Body of pancreas (tissue), 4 donors: ENCODE data around the gene HDAC1. TPM values are rescaled to one million over a fixed set of nuclear protein-coding genes. Genes with fewer than 3 reads are reported as not detected.

Source experiments
- ATAC-seq: fragments of 150-250 bp; one replicate; pipeline ENCODE4 v1.9.1; 2016
- DNase-seq, 4 donors: peaks; one replicate each; pipeline ENCODE4 v3.0.0-alpha.2; 2019
- H3K27ac ChIP-seq, 4 donors: fragments of 200-600 bp; sonication (generic); 1 replicate in 3 of 4; 2 replicates in 1 of 4; pipeline versions ENCODE4 v1.5.1 to v1.6.1; 2016 to 2019; ENCODE audit warnings: mild to moderate bottlenecking in 1 of 4, mixed read lengths in 1 of 4, moderate library complexity in 1 of 4
- H3K27me3 ChIP-seq, 2 donors: fragments of 200-600 bp; sonication (generic); one replicate each; pipeline ENCODE4 v1.6.0; 2016; ENCODE audit warnings: mild to moderate bottlenecking in 1 of 2
- H3K36me3 ChIP-seq, 2 donors: fragments of 200-600 bp; sonication (generic); replicated peaks in 1 of 2; 2 replicates each; pipeline ENCODE4 v1.5.1; 2016; ENCODE audit warnings: low read depth in 2 of 2; ENCODE audit not compliant: insufficient read depth in 1 of 2
- H3K4me1 ChIP-seq: fragments of 200-600 bp; sonication (generic); one replicate; pipeline ENCODE4 v1.6.0; 2016
- H3K4me3 ChIP-seq, 2 donors: fragments of 200-600 bp; sonication (generic); 1 replicate in 1 of 2; 2 replicates in 1 of 2; pipeline ENCODE4 v1.5.1; 2016 to 2019
- H3K9me3 ChIP-seq, 3 donors: fragments of 200-600 bp; sonication (generic); 1 replicate in 2 of 3; 2 replicates in 1 of 3; pipeline ENCODE4 v1.5.1; 2016
- CTCF ChIP-seq, 7 experiments: fragments of 450-650 bp in 4 of 7; fragments of 200-600 bp in 3 of 7; sonication (generic) in 3 of 7; IDR thresholded peaks; one replicate each; pipeline ENCODE4 v1.5.1; 2016 to 2019; ENCODE audit warnings: antibody characterized with exemption in 7 of 7
- POLR2A ChIP-seq, 3 donors: fragments of 450-650 bp; IDR thresholded peaks; one replicate each; pipeline ENCODE4 v1.6.1; 2016; ENCODE audit warnings: antibody characterized with exemption in 3 of 3, mild to moderate bottlenecking in 2 of 3
- WGBS, 2 donors: methylation state at CpG; one replicate each; pipeline ENCODE4 v1.1.5; 2017; 5-methylcytosine and 5-hydroxymethylcytosine counted together
- intact Hi-C: fragments of 100-400 bp; cut with DNase I; formaldehyde crosslinking; loops from one replicate; pipeline ENCODE4 v1.15.1; 2023
- small RNA-seq: library from RNA; depleted of rRNA; stranded (forward); fragments of <200 nt; gene quantifications from one replicate; pipeline ENCODE3, GENCODE V24; 2016
- total RNA-seq, 2 donors: library from RNA; depleted of rRNA; stranded (reverse); fragments of >200 nt; gene quantifications; one replicate each; pipeline ENCODE4 v1.1.0, GENCODE V29; 2016

Gene HDAC1
- total RNA-seq, 2 donors from 2014 or later = 32.7 to 50.4 TPM

- 90 to 95% methylated on average over 12 of the region's 12 CpGs for WGBS, 2 donors
- no peaks in the 10 kb centered on the region for H3K27me3 ChIP-seq
- H3K9me3 ChIP-seq = no peaks in the 10 kb centered on the region
- DNase-seq = no peak
- no peak for TF ChIP-seq POLR2A (IDR thresholded peaks at IDR 0.05)
- no peak overlapping the region for H3K27ac ChIP-seq
- H3K36me3 ChIP-seq = peaks cover 11 to 58% of the 10 kb centered on the region in 2 donors
- no peak for ATAC-seq
- no peak overlapping the region for H3K4me3 ChIP-seq
- intact Hi-C loops = no loop called here
- H3K4me1 ChIP-seq = no peaks in the 10 kb centered on the region
Observed at GRCh38 chr1:32377541-32378220, 85.8 kb downstream of the HDAC1 start.

- Histone ChIP-seq H3K9me3 (no peaks in the 10 kb centered on the region), H3K4me3 (no peak overlapping the region), H3K4me1 (no peaks in the 10 kb centered on the region), H3K27me3 (no peaks in the 10 kb centered on the region), H3K27ac (no peak overlapping the region), H3K36me3 (peaks cover 7 to 62% of the 10 kb centered on the region in 2 donors)
- intact Hi-C loops = no loop called here
- ATAC-seq (no peak), DNase-seq (no peak)
- TF ChIP-seq POLR2A (IDR thresholded peaks at IDR 0.05) (no peak), CTCF (IDR thresholded peaks at IDR 0.05) (no peak)
- WGBS, 2 donors = 93 to 94% methylated on average over 9 of the region's 9 CpGs
Observed at GRCh38 chr1:32380057-32380456, 88.2 kb downstream of the HDAC1 start.

Small RNA genes within 50 kb of the gene (small RNA-seq; reads per million reads assigned to genes)
- gene RF00017 = not detected
- not detected for gene RF00019

Other genes with a start within 250 kb of the HDAC1 start
- gene TMEM39B, start 219.1 kb upstream of the HDAC1 start, total RNA-seq = 10 to 100 TPM in 1 of 2 donors, 1 to 10 TPM in 1; 4.4 to 10.2 TPM
- 10 to 100 TPM; 15.8 to 20.5 TPM for gene KPNA6, start 184.0 kb upstream of the HDAC1 start, total RNA-seq
- gene TXLNA, start 112.4 kb upstream of the HDAC1 start, total RNA-seq = 10 to 100 TPM; 20.0 to 23.4 TPM
- 1 to 10 TPM; 2.9 to 3.6 TPM for gene CCDC28B, start 91.5 kb upstream of the HDAC1 start, total RNA-seq
- 1 to 10 TPM; 1.8 to 5.3 TPM for gene IQCC, start 86.4 kb upstream of the HDAC1 start, total RNA-seq
- not detected for gene DCDC2B, start 83.0 kb upstream of the HDAC1 start, total RNA-seq
- gene TMEM234, start 69.7 kb upstream of the HDAC1 start, total RNA-seq = 10 to 100 TPM; 16.3 to 20.8 TPM
- 10 to 100 TPM; 69.5 to 81.7 TPM for gene EIF3I, start 69.7 kb upstream of the HDAC1 start, total RNA-seq
- gene FAM167B, start 44.9 kb upstream of the HDAC1 start, total RNA-seq = 1 to 10 TPM in 1 of 2 donors, not detected in 1; 4.9 TPM
- gene LCK, start 40.8 kb upstream of the HDAC1 start, total RNA-seq = 1 to 10 TPM in 1 of 2 donors, not detected in 1; 1.6 TPM
- gene MARCKSL1, start 44.1 kb downstream of the HDAC1 start, total RNA-seq = 10 to 100 TPM; 12.9 to 34.5 TPM
- 10 to 100 TPM in 1 of 2 donors, 1 to 10 TPM in 1; 3.6 to 15.6 TPM for gene FAM229A, start 70.4 kb downstream of the HDAC1 start, total RNA-seq
- gene TSSK3, start 70.5 kb downstream of the HDAC1 start, total RNA-seq = 10 to 100 TPM in 1 of 2 donors, 1 to 10 TPM in 1; 1.8 to 12.2 TPM
- 10 to 100 TPM; 53.2 to 83.7 TPM for gene BSDC1, start 102.4 kb downstream of the HDAC1 start, total RNA-seq
- gene ZBTB8B, start 173.0 kb downstream of the HDAC1 start, total RNA-seq = under 1 TPM in 1 of 2 donors, not detected in 1; 0.26 TPM
- gene ZBTB8A, start 247.3 kb downstream of the HDAC1 start, total RNA-seq = 1 to 10 TPM; 3.0 to 3.9 TPM